K562 (cell line): ENCODE data around the gene GATA1. TPM values are rescaled to one million over a fixed set of nuclear protein-coding genes. Genes with fewer than 3 reads are reported as not detected.
A peak's percentile ranks its signal among the peaks of the same experiment; 100 is the strongest.

ENCODE experiments used
- ELF2 ChIP-seq: fragments of 250-450 bp; sonication (Bioruptor Pico); IDR thresholded peaks from 2 replicates; pipeline ENCODE4 v1.5.0; 2021; ENCODE audit warnings: mild to moderate bottlenecking
- ESRRA ChIP-seq: fragments of 450-650 bp; IDR thresholded peaks from 2 replicates; pipeline ENCODE4 v1.6.1; 2014; ENCODE audit warnings: low read depth, mild to moderate bottlenecking, moderate library complexity, borderline replicate concordance
- FOXM1 ChIP-seq, 2 experiments: fragments of 450-650 bp in 1 of 2; sonication (generic) in 1 of 2; formaldehyde crosslinking in 1 of 2; IDR thresholded peaks; 2 replicates each; pipeline versions ENCODE4 v1.6.1 to v1.9.0; 2017 to 2022; ENCODE audit warnings: low read depth in 2 of 2, mild to moderate bottlenecking in 2 of 2, missing genetic modification reagents in 1 of 2, moderate library complexity in 1 of 2
- HNRNPL ChIP-seq: fragments of 200-400 bp; formaldehyde crosslinking; IDR thresholded peaks from 2 replicates; pipeline ENCODE4 v1.6.1; 2017; ENCODE audit warnings: low read depth, mild to moderate bottlenecking, low read length
- MAFG ChIP-seq: fragments of 450-650 bp; conservative IDR thresholded peaks from 2 replicates; pipeline ENCODE4 v1.6.1; 2016; ENCODE audit warnings: missing genetic modification characterization, missing compliant biosample characterization
- MBD2 ChIP-seq: sonication (generic); IDR thresholded peaks from 2 replicates; pipeline ENCODE4 v1.6.1; 2016; ENCODE audit warnings: low read depth, borderline replicate concordance
- MXD1 ChIP-seq: fragments of 250-450 bp; sonication (Bioruptor Pico); IDR thresholded peaks from 2 replicates; pipeline ENCODE4 v1.8.0; 2021; ENCODE audit warnings: borderline replicate concordance, mild to moderate bottlenecking, moderate library complexity; ENCODE audit not compliant: poor library complexity, severe bottlenecking
- MYC ChIP-seq, 2 experiments: fragments of 250-450 bp in 1 of 2; sonication (Bioruptor Pico) in 1 of 2; IDR thresholded peaks; 2 replicates each; pipeline versions ENCODE4 v1.5.1 to v1.6.1; 2012 to 2021; ENCODE audit warnings: low read depth in 2 of 2, borderline replicate concordance in 1 of 2, improper control_type of control experiment in 1 of 2, low read length in 1 of 2, mild to moderate bottlenecking in 1 of 2, moderate library complexity in 1 of 2
- NBN ChIP-seq: fragments of 450-650 bp; IDR thresholded peaks from 2 replicates; pipeline ENCODE4 v1.6.1; 2016; ENCODE audit warnings: low read depth, mild to moderate bottlenecking
- PHF8 ChIP-seq: fragments of 200-600 bp; sonication (generic); IDR thresholded peaks from 2 replicates; pipeline ENCODE4 v1.6.1; 2012; ENCODE audit warnings: mixed run types, mild to moderate bottlenecking, inconsistent platforms, low read length, moderate library complexity, borderline replicate concordance
- RCOR1 ChIP-seq, 2 experiments: IDR thresholded peaks; 2 replicates each; pipeline ENCODE4 v1.6.1; 2012; ENCODE audit warnings: low read depth in 2 of 2, low read length in 2 of 2, borderline replicate concordance in 1 of 2, improper control_type of control experiment in 1 of 2
- SRF ChIP-seq, 2 experiments: fragments of 250-450, 450-650 bp in 1 of 2; sonication (Bioruptor Pico) in 1 of 2; sonication (generic) in 1 of 2; formaldehyde crosslinking; IDR thresholded peaks; 2 replicates each; pipeline versions ENCODE4 v1.5.0 to v1.5.1; 2020 to 2022; ENCODE audit warnings: mild to moderate bottlenecking in 1 of 2, missing genetic modification reagents in 1 of 2
- TFAM ChIP-seq: fragments of 250-450 bp; sonication (Bioruptor Pico); conservative IDR thresholded peaks from 2 replicates; pipeline ENCODE4 v1.5.0; 2021; ENCODE audit warnings: mild to moderate bottlenecking, moderate library complexity
- VEZF1 ChIP-seq: fragments of 200-800 bp; sonication (Bioruptor generic); IDR thresholded peaks from 2 replicates; pipeline ENCODE4 v1.6.1; 2017; ENCODE audit warnings: missing genetic modification characterization, missing compliant biosample characterization
- XRCC5 ChIP-seq: fragments of 200-400 bp; formaldehyde crosslinking; IDR thresholded peaks from 2 replicates; pipeline ENCODE4 v1.6.1; 2017; ENCODE audit warnings: low read depth, mild to moderate bottlenecking, low read length
- ZEB2 ChIP-seq: fragments of 450-650 bp; IDR thresholded peaks from 2 replicates; pipeline ENCODE4 v1.6.1; 2016
- ZNF830 ChIP-seq: fragments of 250-450 bp; sonication (Bioruptor Pico); IDR thresholded peaks from 2 replicates; pipeline ENCODE4 v1.5.0; 2021; ENCODE audit warnings: mild to moderate bottlenecking
- ZSCAN29 ChIP-seq: fragments of 450-650 bp; IDR thresholded peaks from 2 replicates; pipeline ENCODE4 v1.6.1; 2017
- polyA plus RNA-seq, 8 experiments: library from polyadenylated mRNA; depleted of rRNA in 4 of 8; stranded (reverse) in 5 of 8; unstranded in 3 of 8; fragments of >200 nt; fragmentation: Nextera tagmentation in 2 of 8; fragmentation: Illumina TruSeq in 1 of 8; extraction: Ambion mirVana in 2 of 8; extraction: Trizol in 1 of 8; gene quantifications; 2 replicates each; pipeline versions ENCODE4 v1.2.1 to v1.2.3, GENCODE V29; 2011 to 2014; ENCODE audit warnings: inconsistent platforms in 1 of 8, missing spikeins in 1 of 8
- total RNA-seq, 7 experiments: library from RNA; depleted of rRNA in 6 of 7; stranded (reverse); fragments of >200 nt in 6 of 7; fragmentation: Illumina TruSeq in 2 of 7; extraction: Trizol in 2 of 7; gene quantifications; 2 replicates each; pipeline versions ENCODE4 v1.2.1 to v1.2.3, GENCODE V29; 2011 to 2021; ENCODE audit warnings: low replicate concordance in 1 of 7

The GATA1 gene
- total and polyA plus RNA-seq, 9 of the 15 experiments (the other 6 are each of a cell fraction or from before 2014, with no cell fraction given) = 11.9 to 291 (median 116) TPM

- TF ChIP-seq ZEB2 = peak; percentile 55; the same call in 1 of the 2 replicates
- TF ChIP-seq HNRNPL = no peak
- TF ChIP-seq ZSCAN29 = peak; percentile 67; the same call in 1 of the 2 replicates
- TF ChIP-seq MXD1 = no peak
- TF ChIP-seq SRF (CRISPR knock-in tag; IDR thresholded peaks at IDR 0.05) = no peak
- no peak for TF ChIP-seq XRCC5
- 0 out of 2 replicates have a peak, but pooled peaks have one; percentile 23 for TF ChIP-seq MYC (IDR thresholded peaks at IDR 0.05; ENCODE audit: low read depth, low read length)
- TF ChIP-seq MYC (CRISPR knock-in tag; IDR thresholded peaks at IDR 0.05; ENCODE audit: borderline replicate concordance, low read depth) = no peak
- TF ChIP-seq ESRRA = no peak; the same call in 1 of the 2 replicates
- TF ChIP-seq RCOR1 (IDR thresholded peaks at IDR 0.05; ENCODE audit: borderline replicate concordance in 1 of 2, low read depth in 2 of 2, low read length in 2 of 2) = peak in 1 of 2 experiments; percentile 31; a peak in 1 of 4 replicates
- peak; percentile 81 for TF ChIP-seq MBD2
- no peak for TF ChIP-seq TFAM (CRISPR knock-in tag)
- TF ChIP-seq FOXM1 (IDR thresholded peaks at IDR 0.05; ENCODE audit: low read depth) = no peak
- TF ChIP-seq FOXM1 (CRISPR knock-in tag; IDR thresholded peaks at IDR 0.05; ENCODE audit: low read depth) = no peak
- TF ChIP-seq ZNF830 = 0 out of 2 replicates have a peak, but pooled peaks have one; percentile 23
- TF ChIP-seq MAFG (tag) = no peak
- TF ChIP-seq NBN = peak; percentile 72
- peak; percentile 33; the same call in 1 of the 2 replicates for TF ChIP-seq VEZF1 (CRISPR knock-in tag)
- peak; percentile 79 for TF ChIP-seq PHF8
- TF ChIP-seq ELF2 (CRISPR knock-in tag) = peak; percentile 68
Measured at GRCh38 chrX:48737213-48737938, 49.0 kb upstream of the GATA1 start (continued).
